ENCODE data around the gene KAZN. TPM values are rescaled to one million over a fixed set of nuclear protein-coding genes. Genes with fewer than 3 reads are reported as not detected.
"Not testable (repeated sequence)": the region's sequence is repeated elsewhere in the genome, so short reads cannot be mapped to it uniquely, and the experiment has no call there.

The KAZN gene
- polyA plus RNA-seq, 3 donors: 2.6 to 13.7 (median 10.8) TPM

GRCh38 chr1:15038232-15039016 lies 439.9 kb downstream of the KAZN start:
- WGBS, 3 donors: 80 to 92% (median 88%) methylated on average over 6 to 7 of the region's 7 CpGs
- no peak overlapping the region for H3K27ac ChIP-seq (ENCODE audit: low read depth, low read length)

DNA sequence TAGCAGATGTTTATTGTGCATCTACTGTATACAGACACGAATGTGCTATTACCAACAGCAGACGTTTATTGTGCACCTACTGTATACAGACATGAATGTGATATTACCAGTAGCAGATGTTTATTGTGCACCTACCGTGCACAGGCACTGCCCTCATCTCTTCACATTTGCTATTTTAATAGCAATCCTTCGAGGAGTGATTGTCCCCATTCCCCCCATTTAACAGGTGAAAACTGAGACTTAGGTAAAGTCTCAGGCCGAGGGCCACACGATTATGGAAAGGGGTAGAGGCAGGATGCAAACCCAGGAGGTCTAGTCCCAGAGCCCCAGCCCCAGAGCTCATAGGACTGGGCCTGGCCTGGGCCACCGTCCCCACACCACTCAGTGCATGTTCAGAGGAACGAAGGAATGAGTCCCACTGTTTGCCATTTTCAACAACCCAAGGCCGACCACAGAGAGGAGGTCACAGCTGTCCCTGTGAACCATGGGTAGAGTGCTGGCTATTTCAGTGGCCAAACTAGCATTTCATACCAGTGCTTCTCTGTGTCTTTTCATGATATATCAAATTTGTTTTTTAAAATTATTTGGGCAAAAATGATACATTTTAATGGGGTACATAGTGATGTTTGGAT lies 440.6 kb downstream of the KAZN start:
- H3K27ac ChIP-seq (ENCODE audit: low read depth, low read length): no peak overlapping the region
- 71 to 92% (median 91%) methylated on average over 9 of the region's 9 CpGs for WGBS, 3 donors

DNA sequence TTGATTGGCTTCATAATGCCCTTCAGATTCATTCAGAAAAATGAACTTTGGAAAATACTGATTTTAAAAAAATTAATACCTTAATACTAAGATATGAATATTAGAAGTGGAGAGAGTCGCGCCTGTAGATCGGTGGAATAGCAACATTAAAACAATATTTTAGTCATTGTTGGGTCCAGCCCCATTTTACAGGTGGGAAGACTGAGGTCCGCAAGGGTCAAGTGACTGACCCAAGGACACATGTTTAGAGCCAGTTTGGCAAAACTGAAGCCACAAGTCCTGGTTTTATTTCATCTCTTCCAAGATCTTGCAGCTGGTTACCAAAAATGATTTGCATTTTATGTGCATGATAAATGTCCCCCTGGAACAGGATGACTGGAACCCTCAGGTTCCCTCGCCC lies 441.4 kb downstream of the KAZN start:
- H3K27ac ChIP-seq (ENCODE audit: low read depth, low read length): no peak overlapping the region
- WGBS, 3 donors: 96 to 98% (median 98%) methylated on average over 5 of the region's 5 CpGs

DNA sequence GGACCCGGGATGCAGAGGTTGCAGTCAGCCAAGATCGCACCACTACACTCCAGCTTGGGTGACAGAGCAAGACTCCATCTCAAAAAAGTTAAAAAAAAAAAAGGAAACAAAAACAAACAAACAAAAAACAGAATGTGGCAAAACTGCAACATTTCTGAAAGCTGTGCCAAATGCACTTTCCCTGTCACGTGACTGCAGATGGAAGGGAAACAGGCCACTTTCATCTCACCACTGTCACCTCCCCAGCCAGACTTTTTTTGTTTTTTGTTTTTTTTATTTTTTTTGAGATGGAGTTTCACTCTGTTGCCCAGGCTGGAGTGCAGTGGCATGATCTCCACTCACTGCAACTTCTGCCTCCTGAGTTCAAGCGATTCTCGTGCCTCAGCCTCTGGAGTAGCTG lies 442.2 kb downstream of the KAZN start:
- WGBS, 3 donors: 82 to 86% (median 83%) methylated on average over 5 of the region's 5 CpGs
- H3K27ac ChIP-seq (ENCODE audit: low read depth, low read length): not testable (repeated sequence)

- WGBS, 3 donors: 77 to 83% (median 81%) methylated on average over 8 of the region's 8 CpGs
- H3K27ac ChIP-seq (ENCODE audit: low read depth, low read length): no peak overlapping the region
Observed at GRCh38 chr1:15042866-15043265, 444.4 kb downstream of the KAZN start.

DNA sequence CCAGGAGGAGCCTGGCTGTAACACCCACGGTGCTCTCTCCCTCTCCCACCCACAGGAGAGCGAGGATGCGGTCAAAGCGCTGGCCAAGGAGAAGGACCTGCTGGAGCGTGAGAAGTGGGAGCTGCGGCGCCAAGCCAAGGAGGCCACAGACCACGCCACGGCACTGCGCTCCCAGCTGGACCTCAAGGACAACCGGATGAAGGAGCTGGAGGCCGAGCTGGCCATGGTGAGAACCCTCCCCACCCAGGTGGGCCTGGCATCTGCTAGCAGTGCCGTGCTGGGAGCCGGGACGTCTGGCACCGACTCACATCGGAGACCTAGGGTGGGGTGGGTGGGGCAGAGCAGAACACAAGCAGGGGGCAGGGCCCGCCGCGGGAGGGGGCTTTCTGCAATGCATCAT lies 445.4 kb downstream of the KAZN start:
- H3K27ac ChIP-seq (ENCODE audit: low read depth, low read length): no peak overlapping the region
- WGBS, 3 donors: 89 to 93% (median 92%) methylated on average over 20 of the region's 20 CpGs

DNA sequence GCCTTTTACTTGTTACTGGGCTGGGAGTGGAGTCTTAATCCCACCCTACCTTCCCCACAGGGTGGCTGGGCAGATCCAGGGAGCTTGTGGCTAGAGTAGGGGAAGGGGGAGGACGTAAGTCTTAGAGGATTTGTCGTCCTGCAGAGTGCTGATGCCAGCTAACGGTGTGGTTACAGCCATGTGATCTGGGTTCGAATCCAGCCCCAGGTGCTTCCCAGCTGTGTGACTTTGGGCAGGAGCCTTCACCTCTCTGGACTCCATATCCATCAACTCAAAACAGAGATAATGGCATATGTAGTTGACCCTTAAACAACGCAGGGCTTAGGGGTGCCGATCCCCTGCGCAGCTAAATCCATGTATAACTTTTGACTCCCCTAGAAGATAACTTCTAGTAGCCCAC lies 446.6 kb downstream of the KAZN start:
- H3K27ac ChIP-seq (ENCODE audit: low read depth, low read length): no peak overlapping the region
- 90 to 92% (median 91%) methylated on average over 7 of the region's 7 CpGs for WGBS, 3 donors

DNA sequence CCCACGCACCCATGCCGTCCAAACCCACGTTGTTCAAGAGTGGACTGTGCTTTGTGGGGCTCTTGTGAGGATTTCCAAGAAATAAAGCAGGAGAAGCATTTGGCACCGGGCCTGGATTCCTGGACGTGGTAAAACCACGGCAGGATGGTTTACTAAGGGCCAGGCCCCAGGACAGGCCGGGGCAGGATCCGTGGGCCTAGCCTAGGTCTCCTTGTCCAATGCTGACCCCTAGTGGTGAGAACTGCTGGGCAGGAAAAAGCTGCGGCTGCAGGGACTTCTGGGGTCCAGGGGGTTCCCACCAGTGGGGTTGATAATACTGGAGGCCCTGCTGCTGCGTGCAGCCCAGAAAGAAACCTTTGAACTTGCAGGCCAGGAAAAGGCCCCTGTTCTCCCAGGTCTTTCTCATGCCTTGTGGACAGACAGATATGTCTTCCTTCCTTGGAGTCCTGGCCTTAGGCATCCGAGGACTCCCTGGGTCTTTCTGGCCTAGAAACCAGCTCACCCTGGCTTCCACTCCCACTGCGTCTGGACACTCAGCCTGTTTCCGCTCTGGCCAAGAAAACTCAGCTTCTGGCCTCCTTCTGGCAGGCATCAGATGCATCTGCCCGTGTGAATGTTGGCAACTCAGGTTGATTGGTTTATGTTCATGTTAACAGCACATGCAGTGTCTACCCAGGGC lies 448.1 kb downstream of the KAZN start:
- 40 to 44% (median 40%) methylated on average over 14 of the region's 14 CpGs for WGBS, 3 donors
- no peak overlapping the region for H3K27ac ChIP-seq (ENCODE audit: low read depth, low read length)

- WGBS, 3 donors: 88 to 93% (median 91%) methylated on average over 11 of the region's 11 CpGs
- no peak overlapping the region for H3K27ac ChIP-seq (ENCODE audit: low read depth, low read length)
Observed at GRCh38 chr1:15047237-15047636, 448.8 kb downstream of the KAZN start.

GRCh38 chr1:15048437-15048980 lies 450.0 kb downstream of the KAZN start:
- H3K27ac ChIP-seq (ENCODE audit: low read depth, low read length): no peak overlapping the region
- 90 to 93% (median 92%) methylated on average over 35 of the region's 35 CpGs for WGBS, 3 donors

DNA sequence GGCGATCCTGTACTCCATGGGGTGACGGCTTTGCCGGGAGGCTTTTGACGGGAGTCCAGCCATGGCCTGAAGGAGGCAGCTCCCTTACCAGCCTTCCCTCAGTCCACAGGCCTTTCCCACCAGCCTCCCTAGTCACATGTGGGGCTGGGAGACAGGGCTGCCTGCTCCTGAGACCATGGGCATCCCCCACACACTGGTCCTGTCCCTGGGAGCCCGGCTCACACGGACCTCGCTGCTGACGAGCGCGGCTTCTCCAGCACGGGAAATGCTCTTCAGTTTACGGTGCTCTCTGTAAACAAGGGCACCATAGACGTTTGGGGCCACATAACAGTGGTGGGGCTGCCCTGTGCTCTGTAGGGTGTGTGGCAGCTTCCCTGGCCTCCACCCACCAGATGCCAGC lies 450.6 kb downstream of the KAZN start:
- WGBS, 3 donors: 90 to 92% (median 92%) methylated on average over 13 of the region's 13 CpGs

GRCh38 chr1:15051882-15052528 lies 453.5 kb downstream of the KAZN start:
- H3K27ac ChIP-seq (ENCODE audit: low read depth, low read length): no peak overlapping the region
- 77 to 82% (median 81%) methylated on average over 8 of the region's 8 CpGs for WGBS, 3 donors

More for the DNA sequence above, 450.6 kb downstream of the KAZN start:
- H3K27ac ChIP-seq (ENCODE audit: low read depth, low read length): no peak overlapping the region

GRCh38 chr1:15053153-15053552 lies 454.7 kb downstream of the KAZN start:
- H3K27ac ChIP-seq (ENCODE audit: low read depth, low read length): no peak overlapping the region
- 79 to 90% (median 86%) methylated on average over 9 of the region's 9 CpGs for WGBS, 3 donors

DNA sequence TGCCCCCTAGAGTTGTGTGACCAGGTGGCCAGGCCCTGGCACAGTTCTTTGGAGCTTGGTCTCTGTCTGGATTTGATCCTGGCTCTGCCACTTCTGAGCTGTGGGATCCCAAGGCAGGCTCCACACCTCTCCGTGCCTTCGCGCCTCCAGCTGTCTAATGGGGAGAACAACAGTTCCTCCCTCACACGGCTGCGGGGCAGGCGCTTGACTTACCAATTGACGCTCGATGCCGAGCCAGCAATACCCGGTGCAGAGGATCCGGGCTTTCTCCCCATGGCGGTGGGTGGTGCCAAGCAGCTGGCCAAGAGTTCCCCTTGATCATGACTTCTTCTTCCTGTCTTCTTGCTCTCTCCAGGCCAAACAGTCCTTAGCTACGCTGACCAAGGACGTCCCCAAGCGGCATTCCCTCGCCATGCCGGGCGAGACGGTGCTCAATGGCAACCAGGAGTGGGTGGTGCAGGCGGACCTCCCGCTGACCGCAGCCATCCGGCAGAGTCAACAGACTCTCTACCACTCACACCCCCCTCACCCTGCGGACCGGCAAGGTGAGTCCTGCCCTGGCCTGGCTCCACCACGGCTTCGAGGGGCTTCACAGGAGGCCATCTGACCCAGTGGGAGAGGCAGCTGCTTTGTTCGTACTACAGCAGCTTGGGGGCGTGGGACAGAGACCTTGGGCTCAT lies 457.4 kb downstream of the KAZN start:
- 96 to 97% (median 96%) methylated on average over 29 of the region's 29 CpGs for WGBS, 3 donors
- no peak overlapping the region for H3K27ac ChIP-seq (ENCODE audit: low read depth, low read length)

DNA sequence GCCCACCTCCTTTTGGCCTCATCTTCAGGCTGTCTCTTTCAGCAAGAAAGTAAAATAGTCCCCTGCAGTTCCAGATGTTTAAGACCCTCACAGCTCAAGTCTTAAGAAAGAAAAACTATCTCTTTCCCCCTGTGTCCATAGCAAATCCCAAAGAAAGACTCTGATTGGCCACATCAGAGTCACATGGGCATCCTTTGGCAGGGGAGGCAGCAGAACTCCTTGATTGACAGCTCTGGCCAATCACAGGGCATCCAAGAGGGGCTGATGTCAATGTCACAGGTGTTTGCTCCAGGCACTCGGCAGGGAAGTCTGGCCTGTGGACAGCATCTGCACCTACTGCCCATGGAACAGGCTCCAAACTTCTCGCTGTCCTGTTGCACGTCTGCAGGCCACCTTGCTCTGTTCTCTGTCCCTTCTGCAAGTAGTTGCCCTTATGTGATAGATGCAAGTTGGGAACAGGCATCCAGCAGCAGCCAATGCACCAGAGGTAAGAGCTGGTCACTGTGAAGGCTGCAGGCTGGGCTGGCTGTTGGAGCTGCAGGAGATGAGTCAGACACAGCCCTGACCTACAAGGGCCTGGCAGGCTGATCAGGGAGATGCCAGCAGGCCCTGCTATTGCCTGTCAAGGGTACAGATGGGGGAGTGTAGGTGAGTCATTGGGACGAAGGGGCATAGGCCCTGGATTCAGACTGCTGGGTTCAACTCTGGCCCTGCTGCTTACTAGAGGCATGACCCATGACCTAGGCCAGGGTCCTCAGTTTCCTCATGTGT lies 458.2 kb downstream of the KAZN start:
- WGBS, 3 donors: 89 to 90% (median 90%) methylated on average over 4 of the region's 4 CpGs
- no peak overlapping the region for H3K27ac ChIP-seq (ENCODE audit: low read depth, low read length)

DNA sequence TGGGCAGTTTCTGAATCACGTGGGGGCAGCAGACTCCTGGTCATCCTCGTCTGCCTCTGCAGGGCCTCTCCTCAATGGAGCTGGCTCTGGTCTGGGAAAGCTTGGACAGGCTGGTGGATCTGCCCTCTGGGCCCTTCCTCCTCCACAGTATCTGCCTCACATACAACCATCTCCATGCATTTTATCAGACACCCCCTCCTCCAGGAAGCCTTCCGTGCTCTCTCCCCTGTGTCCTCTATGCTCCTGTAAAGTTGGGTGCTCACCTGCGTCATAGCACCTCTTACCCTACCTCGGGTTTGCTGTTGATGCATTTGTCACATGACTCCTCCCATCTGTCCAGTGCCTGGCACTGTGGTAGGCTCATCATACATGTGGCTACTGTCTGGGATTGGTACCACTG lies 459.3 kb downstream of the KAZN start:
- 84 to 89% (median 87%) methylated on average over 5 of the region's 5 CpGs for WGBS, 3 donors
- H3K27ac ChIP-seq (ENCODE audit: low read depth, low read length): no peak overlapping the region

DNA sequence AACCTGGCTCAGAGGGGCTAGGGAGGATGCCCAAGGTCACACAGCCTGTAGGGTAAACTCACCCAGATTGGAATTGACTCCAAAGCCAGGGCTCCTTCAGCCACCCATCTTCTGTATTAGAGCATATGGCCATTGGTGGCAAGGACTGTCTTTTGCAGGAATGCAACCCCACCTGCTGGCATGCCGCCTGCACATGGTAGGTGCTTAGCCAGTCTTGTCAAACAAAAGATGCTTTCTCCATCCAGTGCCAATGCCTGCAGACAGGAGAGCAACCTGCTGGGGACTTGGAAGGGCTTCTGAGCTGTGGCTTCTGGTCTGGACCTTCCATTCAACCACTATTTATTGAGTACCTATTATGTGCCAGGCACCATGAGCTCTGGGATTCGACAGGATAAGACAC lies 459.8 kb downstream of the KAZN start:
- 64 to 96% (median 93%) methylated on average over 2 of the region's 2 CpGs for WGBS, 3 donors
- H3K27ac ChIP-seq (ENCODE audit: low read depth, low read length): no peak overlapping the region
